ENCODE measurements around the gene PEX12.

GRCh38 chr17:35618628-35619027 is 40.3 kb upstream of the PEX12 start:
- no peak for TF ChIP-seq CTCF (IDR thresholded peaks at IDR 0.05)
- TF ChIP-seq POLR2AphosphoS5 (IDR thresholded peaks at IDR 0.05) = no peak
- TF ChIP-seq EP300 (IDR thresholded peaks at IDR 0.05) = no peak
- TF ChIP-seq POLR2A (IDR thresholded peaks at IDR 0.05) = no peak
